ENCODE measurements around the gene RUNX3. TPM values are rescaled to one million over a fixed set of nuclear protein-coding genes. Genes with fewer than 3 reads are reported as not detected.

RUNX3 gene
- total RNA-seq, 1 experiment from 2014 or later = 10.7 TPM

GRCh38 chr1:24868016-24868875, 61.8 kb downstream of the RUNX3 start:
- in situ Hi-C loops (cut with HindIII; ENCODE audit: low pct_unique_long_range_greater_than_20kb, low sequenced_read_pairs) = no loop called here
- no peak for DNase-seq (ENCODE audit: low read depth, low spot score)

GRCh38 chr1:24867084-24867870, 62.8 kb downstream of the RUNX3 start:
- no peak for DNase-seq (ENCODE audit: low read depth, low spot score)
- in situ Hi-C loops (cut with HindIII; ENCODE audit: low pct_unique_long_range_greater_than_20kb, low sequenced_read_pairs) = no loop called here

GRCh38 chr1:24866211-24867083, 63.6 kb downstream of the RUNX3 start:
- DNase-seq (ENCODE audit: low read depth, low spot score) = no peak
- in situ Hi-C loops (cut with HindIII; ENCODE audit: low pct_unique_long_range_greater_than_20kb, low sequenced_read_pairs) = no loop called here

DNA sequence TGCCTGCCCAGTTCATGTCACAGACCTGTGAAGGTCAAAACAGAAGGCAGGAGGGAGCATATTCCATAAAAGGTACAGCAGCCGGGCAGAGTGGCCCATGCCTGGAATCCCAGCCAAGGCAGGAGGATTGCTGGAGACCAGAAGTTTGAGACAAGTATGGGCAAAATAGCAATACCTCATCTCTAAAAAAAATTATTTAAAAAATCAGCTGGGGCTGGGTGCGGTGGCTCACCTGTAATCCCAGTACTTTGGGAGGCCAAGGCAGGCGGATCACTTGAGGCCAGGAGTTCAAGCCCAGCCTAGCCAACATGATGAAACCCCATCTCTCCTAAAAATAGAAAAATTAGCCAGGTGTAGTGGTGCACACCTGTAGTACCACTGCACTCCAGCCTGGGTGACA, 64.5 kb downstream of the RUNX3 start:
- in situ Hi-C loops (cut with HindIII; ENCODE audit: low pct_unique_long_range_greater_than_20kb, low sequenced_read_pairs) = no loop called here
- DNase-seq (ENCODE audit: low read depth, low spot score) = no peak

DNA sequence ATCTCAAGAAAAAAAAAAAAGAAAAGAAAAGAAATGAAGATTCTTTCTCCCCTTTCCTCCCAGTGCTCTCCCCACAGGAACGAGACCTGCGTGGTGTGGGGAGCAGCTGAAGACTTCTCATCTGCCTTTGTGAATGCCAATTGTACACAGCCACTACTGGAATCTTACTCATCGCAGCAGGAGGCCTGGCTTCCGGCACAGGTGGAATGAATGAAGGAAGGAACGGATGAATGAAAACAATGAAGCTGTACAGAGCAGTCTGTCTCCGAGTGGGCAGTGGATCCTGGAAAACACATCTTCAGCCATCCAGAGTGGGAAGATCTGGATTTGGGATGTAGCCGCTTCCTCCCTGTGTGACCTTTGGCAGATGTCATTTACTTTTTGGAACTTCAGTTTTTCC, 64.9 kb downstream of the RUNX3 start:
- in situ Hi-C loops (cut with HindIII; ENCODE audit: low pct_unique_long_range_greater_than_20kb, low sequenced_read_pairs) = no loop called here
- no peak for DNase-seq (ENCODE audit: low read depth, low spot score)

DNA sequence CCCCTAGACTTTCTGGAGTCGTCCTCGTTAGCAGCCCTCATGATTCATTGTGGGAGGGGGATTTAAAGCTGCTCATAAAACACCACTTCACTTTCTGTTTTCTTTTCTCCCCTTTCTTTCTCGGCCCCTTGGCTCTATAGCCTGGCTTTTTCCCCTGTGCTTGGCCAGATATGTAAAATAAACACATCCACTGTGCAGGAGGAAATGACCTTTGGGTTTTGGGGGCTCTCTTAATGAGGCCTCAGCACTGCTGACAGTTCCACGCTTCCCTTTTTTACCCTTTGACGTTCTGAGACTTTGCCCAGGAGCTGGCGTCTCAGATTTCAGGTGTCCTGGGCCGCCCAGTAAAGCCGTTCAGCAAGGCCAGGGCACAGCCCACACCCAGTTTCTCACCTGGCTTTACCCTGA, 65.7 kb downstream of the RUNX3 start:
- DNase-seq (ENCODE audit: low read depth, low spot score) = no peak
- in situ Hi-C loops (cut with HindIII; ENCODE audit: low pct_unique_long_range_greater_than_20kb, low sequenced_read_pairs) = no loop called here

DNA sequence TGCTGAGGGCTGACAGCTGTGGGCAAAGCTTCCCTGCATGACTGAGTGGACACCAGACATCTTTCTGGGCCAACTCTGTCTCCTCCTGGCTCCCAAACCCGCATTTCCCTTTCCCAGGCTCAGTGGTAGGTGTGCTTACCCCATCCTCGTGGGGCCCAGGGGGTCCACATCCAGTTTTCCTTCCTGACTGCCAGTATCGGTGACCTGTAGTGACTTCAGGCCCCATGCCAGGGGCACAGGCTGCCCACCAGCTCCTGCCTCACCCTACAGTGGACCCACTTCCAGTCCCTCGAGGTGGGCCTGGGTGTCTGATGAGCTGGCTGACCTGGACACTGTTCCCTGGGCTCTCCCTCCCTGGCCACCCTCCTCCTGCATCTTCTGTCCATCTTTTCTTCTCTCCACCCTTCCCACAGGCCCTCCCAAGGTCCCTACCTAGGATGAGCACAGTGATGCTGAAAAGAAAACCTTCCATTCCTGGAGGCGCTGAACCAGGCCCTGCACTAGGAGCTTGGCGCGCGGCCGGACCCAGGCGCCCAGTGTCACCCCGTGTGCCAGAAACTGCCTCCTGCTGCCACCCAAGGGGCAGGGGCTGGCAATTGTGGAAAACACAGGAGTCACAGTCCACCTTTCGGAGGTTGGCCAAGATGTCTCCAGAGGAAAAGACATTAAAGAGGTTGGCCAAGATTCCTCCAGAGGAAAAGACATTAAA, 67.1 kb downstream of the RUNX3 start:
- DNase-seq (ENCODE audit: low read depth, low spot score) = no peak
- in situ Hi-C loops (cut with HindIII; ENCODE audit: low pct_unique_long_range_greater_than_20kb, low sequenced_read_pairs) = no loop called here

DNA sequence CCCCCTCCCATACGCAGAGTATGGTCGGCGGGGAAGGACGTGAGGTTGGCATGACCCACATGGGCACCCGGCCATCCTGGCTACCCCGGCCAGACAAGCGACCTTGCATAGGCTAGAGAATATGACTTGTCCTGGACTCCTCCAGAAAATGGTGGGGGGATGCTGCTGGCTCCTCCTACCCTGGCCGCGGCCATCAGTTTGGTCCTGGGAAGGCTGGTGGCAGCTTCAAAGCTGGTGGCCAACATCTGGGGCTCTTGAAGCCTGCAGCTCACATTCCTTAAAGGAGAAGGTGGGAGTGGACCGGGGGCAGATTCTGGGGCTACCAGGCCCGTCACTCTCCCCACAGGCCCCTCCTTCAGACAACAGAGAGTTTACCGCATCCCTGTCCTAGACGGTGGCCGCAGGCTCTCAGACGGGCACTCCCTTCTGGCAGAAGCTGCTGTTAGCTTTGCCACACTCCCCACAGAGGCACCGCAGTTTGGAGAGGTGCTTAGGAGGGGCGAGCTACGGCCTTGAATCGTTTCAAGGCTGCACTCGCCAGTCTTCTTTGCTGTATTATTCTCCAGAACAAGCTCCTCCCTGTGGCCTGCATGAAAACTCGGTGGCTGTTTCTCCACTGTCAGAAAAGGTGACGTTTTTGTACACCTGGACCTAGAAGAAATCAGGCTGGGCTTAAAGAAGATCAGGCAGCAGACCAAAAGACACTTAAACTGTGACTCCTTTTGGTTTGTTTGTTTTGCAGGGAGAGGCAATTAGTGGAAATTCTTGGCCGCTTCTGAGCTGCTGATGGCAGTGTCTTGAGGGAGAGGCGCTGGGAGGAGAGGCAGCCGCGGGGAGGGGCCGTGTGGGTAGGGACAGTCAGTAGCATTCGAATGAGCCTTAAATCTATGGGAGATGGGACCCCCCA, 68.0 kb downstream of the RUNX3 start:
- in situ Hi-C loops (cut with HindIII; ENCODE audit: low pct_unique_long_range_greater_than_20kb, low sequenced_read_pairs) = no loop called here
- DNase-seq (ENCODE audit: low read depth, low spot score) = no peak

- no peak for DNase-seq (ENCODE audit: low read depth, low spot score)
- in situ Hi-C loops (cut with HindIII; ENCODE audit: low pct_unique_long_range_greater_than_20kb, low sequenced_read_pairs) = no loop called here
These were observed 69.2 kb downstream of the RUNX3 start for GRCh38 chr1:24860841-24861240.

GRCh38 chr1:24859063-24860010, 70.7 kb downstream of the RUNX3 start:
- DNase-seq (ENCODE audit: low read depth, low spot score) = no peak
- in situ Hi-C loops (cut with HindIII; ENCODE audit: low pct_unique_long_range_greater_than_20kb, low sequenced_read_pairs) = no loop called here

GRCh38 chr1:24858277-24858676, 71.8 kb downstream of the RUNX3 start:
- no peak for DNase-seq (ENCODE audit: low read depth, low spot score)
- in situ Hi-C loops (cut with HindIII; ENCODE audit: low pct_unique_long_range_greater_than_20kb, low sequenced_read_pairs) = no loop called here

DNA sequence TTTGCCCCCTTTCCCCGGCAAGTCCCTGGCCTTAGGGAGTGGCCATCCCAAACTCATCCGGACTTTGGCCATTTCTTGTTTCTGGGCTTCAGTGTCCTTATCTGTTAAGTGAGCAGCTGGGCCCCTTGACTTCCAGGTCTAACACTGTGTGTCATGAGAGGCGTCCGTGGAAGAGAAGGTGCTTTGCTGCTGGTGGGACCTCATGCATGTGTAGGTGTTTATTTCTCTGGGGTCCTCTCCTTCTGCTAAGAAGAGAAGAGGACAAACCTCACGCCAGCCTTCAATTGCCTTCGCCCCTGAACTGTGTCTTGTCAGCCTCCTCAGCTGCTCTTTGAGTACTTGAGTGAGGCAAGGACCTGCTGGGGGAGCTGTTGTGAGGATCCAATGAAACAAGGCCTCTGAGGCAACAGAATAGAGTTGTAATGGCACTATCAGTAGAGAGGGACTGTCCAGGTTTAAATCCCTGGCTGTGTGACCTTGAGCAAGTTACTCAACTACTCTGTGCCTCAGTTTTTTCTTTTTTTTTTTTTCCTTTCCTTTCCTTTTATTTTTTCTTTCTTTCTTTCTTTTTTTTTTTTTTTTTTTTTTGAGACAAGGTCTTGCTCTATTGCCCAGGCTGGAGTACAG, 72.5 kb downstream of the RUNX3 start:
- peak; percentile 47 for DNase-seq (ENCODE audit: low read depth, low spot score)
- in situ Hi-C loops (cut with HindIII; ENCODE audit: low pct_unique_long_range_greater_than_20kb, low sequenced_read_pairs) = no loop called here

GRCh38 chr1:24856787-24857506, 73.1 kb downstream of the RUNX3 start:
- in situ Hi-C loops (cut with HindIII; ENCODE audit: low pct_unique_long_range_greater_than_20kb, low sequenced_read_pairs) = no loop called here

DNA sequence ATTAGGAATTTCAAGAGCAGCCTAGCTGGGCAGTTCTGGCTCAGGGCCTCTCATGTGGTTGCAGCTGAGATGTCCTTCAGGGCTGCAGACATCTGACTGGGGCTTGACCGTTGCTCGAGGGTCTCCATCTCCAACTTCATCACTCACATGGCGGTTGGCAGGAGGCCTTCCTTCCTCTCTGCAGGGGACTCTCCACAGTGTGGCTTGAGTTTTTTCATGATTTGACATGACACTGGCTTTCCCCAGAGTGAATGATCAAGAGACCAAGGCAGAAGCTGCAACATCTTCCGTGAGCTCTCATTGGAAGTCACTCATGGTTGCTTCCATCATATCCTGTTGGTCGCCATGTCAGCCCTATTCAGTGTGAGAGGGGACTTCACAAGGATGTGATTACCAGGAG, 74.6 kb downstream of the RUNX3 start:
- DNase-seq (ENCODE audit: low read depth, low spot score) = no peak
- in situ Hi-C loops (cut with HindIII; ENCODE audit: low pct_unique_long_range_greater_than_20kb, low sequenced_read_pairs) = no loop called here

More at GRCh38 chr1:24856787-24857506, 73.1 kb downstream of the RUNX3 start:
- no peak for DNase-seq (ENCODE audit: low read depth, low spot score)

Measured in SK-MEL-5 (cell line).